IMR-90 (cell line): ENCODE data around the gene OLFML3. TPM values are rescaled to one million over a fixed set of nuclear protein-coding genes. Genes with fewer than 3 reads are reported as not detected.

ENCODE experiments used
- ATAC-seq: fragments of 200-7000 bp; cut with Tn5 transposase; 2 replicates; pipeline ENCODE4 v1.9.1; 2020; ENCODE audit warnings: low read depth, mild to moderate bottlenecking, moderate library complexity
- BruUV-seq: library from RNA; stranded (reverse); fragments of 400-500 nt; replicated peaks from 2 replicates; lab custom pipeline; 2021; lab: Mats Ljungman, UMichigan
- CTCF ChIA-PET: fragments of 300-600 bp; formaldehyde crosslinking; extraction: SDS; loops from one replicate; lab custom pipeline; 2021; ENCODE audit warnings: antibody characterized with exemption; lab: Yijun Ruan, JAX
- POLR2A ChIA-PET: fragments of 300-600 bp; sonication (Branson Sonifier 250); formaldehyde crosslinking; loops from one replicate; lab custom pipeline; 2022; ENCODE audit warnings: antibody characterized with exemption; ENCODE audit not compliant: unreplicated experiment; lab: Charles Lee
- DNase-seq: peaks from one replicate; pipeline ENCODE4 v3.0.0; 2013
- H2AFZ ChIP-seq: replicated peaks from 2 replicates; pipeline ENCODE3; 2013; ENCODE audit warnings: low read length, mild to moderate bottlenecking; ENCODE audit not compliant: poor library complexity
- H2AK5ac ChIP-seq: 2 replicates; pipeline ENCODE4 v1.6.1; 2013; ENCODE audit warnings: low read depth, low read length, inconsistent platforms
- H2AK9ac ChIP-seq: replicated peaks from 2 replicates; pipeline ENCODE3; 2013; ENCODE audit warnings: mild to moderate bottlenecking, low read depth, low read length, moderate library complexity; ENCODE audit not compliant: poor library complexity
- H2BK120ac ChIP-seq: 2 replicates; pipeline ENCODE4 v1.6.1; 2013; ENCODE audit warnings: low read depth, low read length, inconsistent platforms
- H2BK15ac ChIP-seq: 3 replicates; pipeline ENCODE4 v1.6.1; 2013; ENCODE audit warnings: low read depth, low read length, inconsistent platforms
- H2BK20ac ChIP-seq: 2 replicates; pipeline ENCODE4 v1.6.1; 2013; ENCODE audit warnings: low read depth, mild to moderate bottlenecking, inconsistent platforms, low read length, moderate library complexity
- H2BK5ac ChIP-seq: 2 replicates; pipeline ENCODE4 v1.6.1; 2013; ENCODE audit warnings: mild to moderate bottlenecking, low read depth, low read length, inconsistent platforms; ENCODE audit not compliant: poor library complexity, severe bottlenecking
- H3K14ac ChIP-seq: replicated peaks from 2 replicates; pipeline ENCODE4 v1.6.1; 2013; ENCODE audit warnings: low read depth, low read length, inconsistent platforms
- H3K18ac ChIP-seq: 2 replicates; pipeline ENCODE4 v1.6.1; 2013; ENCODE audit warnings: low read depth, low read length, control low read depth
- H3K23ac ChIP-seq: 2 replicates; pipeline ENCODE4 v1.6.1; 2013; ENCODE audit warnings: low read depth, low read length, inconsistent platforms
- H3K27ac ChIP-seq: 2 replicates; pipeline ENCODE4 v1.5.1; 2013; ENCODE audit warnings: mild to moderate bottlenecking, control low read depth, low read length; ENCODE audit not compliant: insufficient read depth
- H3K27me3 ChIP-seq: 2 replicates; pipeline ENCODE4 v1.6.1; 2013; ENCODE audit warnings: low read length; ENCODE audit not compliant: control insufficient read depth, insufficient read depth
- H3K36me3 ChIP-seq: 2 replicates; pipeline ENCODE4 v1.6.1; 2013; ENCODE audit warnings: low read length, mixed read lengths; ENCODE audit not compliant: control insufficient read depth, insufficient read depth
- H3K4ac ChIP-seq: 2 replicates; pipeline ENCODE4 v1.6.1; 2013; ENCODE audit warnings: low read depth, low read length, inconsistent platforms
- H3K4me1 ChIP-seq: 2 replicates; pipeline ENCODE4 v1.6.1; 2013; ENCODE audit warnings: low read length, mixed read lengths; ENCODE audit not compliant: control insufficient read depth, insufficient read depth
- H3K4me2 ChIP-seq: 2 replicates; pipeline ENCODE4 v1.6.1; 2013; ENCODE audit warnings: low read depth, mild to moderate bottlenecking, control low read depth, low read length, moderate library complexity
- H3K4me3 ChIP-seq: 2 replicates; pipeline ENCODE4 v1.5.1; 2013; ENCODE audit warnings: low read depth, mild to moderate bottlenecking, control low read depth, low read length, moderate library complexity; ENCODE audit not compliant: insufficient read depth
- H3K56ac ChIP-seq: 2 replicates; pipeline ENCODE4 v1.6.1; 2013; ENCODE audit warnings: low read length, inconsistent platforms; ENCODE audit not compliant: insufficient read depth; ENCODE audit errors: extremely low read depth
- H3K79me1 ChIP-seq, 2 experiments: 2 replicates each; pipeline ENCODE4 v1.6.1; 2013; ENCODE audit warnings: low read length in 2 of 2, inconsistent platforms in 1 of 2, low read depth in 1 of 2
- H3K9ac ChIP-seq: 2 replicates; pipeline ENCODE4 v1.6.1; 2013; ENCODE audit warnings: low read depth, low read length, control low read depth
- H3K9me1 ChIP-seq: 2 replicates; pipeline ENCODE4 v1.6.1; 2013; ENCODE audit warnings: low read length, inconsistent platforms; ENCODE audit not compliant: insufficient read depth
- H3K9me3 ChIP-seq: 2 replicates; pipeline ENCODE4 v1.6.1; 2013; ENCODE audit warnings: low read length; ENCODE audit not compliant: control insufficient read depth, insufficient read depth
- H4K20me1 ChIP-seq: 2 replicates; pipeline ENCODE4 v1.6.1; 2013; ENCODE audit warnings: low read length, inconsistent platforms; ENCODE audit not compliant: insufficient read depth
- H4K5ac ChIP-seq: 2 replicates; pipeline ENCODE4 v1.6.1; 2013; ENCODE audit warnings: mild to moderate bottlenecking, low read depth, low read length, control low read depth
- H4K8ac ChIP-seq, 2 experiments: 2 replicates each; pipeline ENCODE4 v1.6.1; 2013; ENCODE audit warnings: low read depth in 2 of 2, low read length in 2 of 2, control low read depth in 1 of 2, inconsistent platforms in 1 of 2
- H4K91ac ChIP-seq: 2 replicates; pipeline ENCODE4 v1.6.1; 2013; ENCODE audit warnings: low read depth, low read length, inconsistent platforms; ENCODE audit not compliant: insufficient read depth
- CEBPB ChIP-seq: IDR thresholded peaks from 2 replicates; pipeline ENCODE4 v1.6.1; 2012; ENCODE audit warnings: low read depth, low read length, improper control_type of control experiment
- CHD1 ChIP-seq: IDR thresholded peaks from 2 replicates; pipeline ENCODE4 v1.6.1; 2012; ENCODE audit warnings: low read depth, low read length, improper control_type of control experiment
- CTCF ChIP-seq: conservative IDR thresholded peaks from 2 replicates; pipeline ENCODE4 v1.5.1; 2012; ENCODE audit warnings: mild to moderate bottlenecking, low read depth, low read length, improper control_type of control experiment
- ELK1 ChIP-seq: fragments of 150-350 bp; IDR thresholded peaks from 2 replicates; pipeline ENCODE4 v1.6.1; 2016; ENCODE audit warnings: low read depth, mild to moderate bottlenecking, low read length, moderate library complexity, borderline replicate concordance
- MAFK ChIP-seq: IDR thresholded peaks from 2 replicates; pipeline ENCODE4 v1.6.1; 2012; ENCODE audit warnings: low read depth, low read length, improper control_type of control experiment
- MAZ ChIP-seq: IDR thresholded peaks from 2 replicates; pipeline ENCODE4 v1.6.1; 2012; ENCODE audit warnings: low read depth, mild to moderate bottlenecking, low read length, improper control_type of control experiment, moderate library complexity, borderline replicate concordance
- MXI1 ChIP-seq: IDR thresholded peaks from 2 replicates; pipeline ENCODE4 v1.6.1; 2012; ENCODE audit warnings: low read depth, mild to moderate bottlenecking, low read length, moderate library complexity, borderline replicate concordance
- POLR2A ChIP-seq: IDR thresholded peaks from 2 replicates; pipeline ENCODE4 v1.6.1; 2012; ENCODE audit warnings: mild to moderate bottlenecking, low read depth, low read length
- RFX5 ChIP-seq: IDR thresholded peaks from 2 replicates; pipeline ENCODE4 v1.8.0; 2012; ENCODE audit warnings: low read depth, mild to moderate bottlenecking, low read length, moderate library complexity
- WGBS, 2 experiments: methylation state at CpG; one replicate each; pipeline versions ENCODE4 v1.1.5 to v1.1.7; 2013; ENCODE audit warnings: missing lambda C conversion rate in 2 of 2; ENCODE audit not compliant: insufficient read length in 1 of 2; ENCODE audit errors: extremely low coverage in 2 of 2; 5-methylcytosine and 5-hydroxymethylcytosine counted together
- dilution Hi-C: fragments of 300-500 bp; cut with HindIII; formaldehyde crosslinking; loops from one replicate; pipeline ENCODE4 v1.14.3; 2018; ENCODE audit warnings: low sequenced_read_pairs; ENCODE audit not compliant: unreplicated experiment
- in situ Hi-C: fragments of 300-500 bp; cut with MboI; formaldehyde crosslinking; loops from 3 replicates; pipeline ENCODE4 v1.14.3; 2019; ENCODE audit warnings: low sequenced_read_pairs, inconsistent platforms, mixed read lengths
- intact Hi-C: fragments of 100-400 bp; cut with micrococcal nuclease; formaldehyde crosslinking; loops from 2 replicates; pipeline ENCODE4 v1.10.0; 2022
- polyA plus RNA-seq, 3 experiments: library from polyadenylated mRNA; depleted of rRNA; stranded (reverse); fragments of >200 nt; gene quantifications; 2 replicates each; pipeline ENCODE4 v1.2.3, GENCODE V29; 2012; ENCODE audit warnings: low replicate concordance in 1 of 3
- total RNA-seq: library from RNA; depleted of rRNA; stranded (reverse); fragments of >200 nt; gene quantifications from 2 replicates; pipeline ENCODE4 v1.2.3, GENCODE V29; 2012

OLFML3 gene
- total and polyA plus RNA-seq, 2 of the 4 experiments (the other 2 are of a cell fraction), result 40.9 to 71.3 TPM

GRCh38 chr1:113982949-113983348 is 3.7 kb downstream of the OLFML3 start:
- Histone ChIP-seq H2AFZ (peak overlapping the region; percentile 82), H3K14ac (peak overlapping the region; percentile 18; the same call in 1 of the 2 replicates), H4K8ac (peak overlapping the region in 1 of 2 experiments; percentile 47; a peak in 2 of 4 replicates), H3K27me3 (no peaks in the 10 kb centered on the region), H2BK15ac (no peak overlapping the region; the same call in 2 of the 3 replicates), H3K79me1 (peaks cover 0 to 24% of the 10 kb centered on the region in 2 experiments; a peak in 2 of 4 replicates), H3K9me1 (peaks cover 12% of the 10 kb centered on the region), H3K4me3 (peak overlapping the region; percentile 23; the same call in 1 of the 2 replicates), H2AK9ac (peak overlapping the region; percentile 29), H3K4me1 (peaks cover 19% of the 10 kb centered on the region), H3K23ac (peak overlapping the region; percentile 28; the same call in 1 of the 2 replicates), H4K5ac (no peak overlapping the region), H4K20me1 (no peaks in the 10 kb centered on the region), H3K4ac (peak overlapping the region; percentile 75), H3K9me3 (no peaks in the 10 kb centered on the region), H2BK5ac (peak overlapping the region; percentile 59), H4K91ac (peak overlapping the region; percentile 87), H3K27ac (peak overlapping the region; percentile 60), H2BK120ac (peak overlapping the region; percentile 50), H3K56ac (no peak overlapping the region), H2AK5ac (peak overlapping the region; percentile 90; the same call in 1 of the 2 replicates), H3K18ac (no peak overlapping the region; the same call in 1 of the 2 replicates), H2BK20ac (0 out of 2 replicates have a peak overlapping the region, but pooled peaks have one; percentile 53), H3K4me2 (peak overlapping the region; percentile 84), H3K9ac (peak overlapping the region; percentile 15), H3K36me3 (peaks cover 2% of the 10 kb centered on the region; the same call in 1 of the 2 replicates)
- ATAC-seq, result no peak
- no TSS peak for BruUV-seq
- intact Hi-C loops, result no loop called here
- ChIA-PET CTCF (no interaction called here), POLR2A (no interaction called here)
- WGBS, 2 experiments, result no CpG with 5 or more reads among the region's 5 CpGs
- dilution Hi-C loops, result no loop called here
- TF ChIP-seq MAZ (no peak), MXI1 (no peak), ELK1 (no peak), CHD1 (no peak), CTCF (no peak), RFX5 (no peak), MAFK (no peak), POLR2A (no peak), CEBPB (no peak)
- in situ Hi-C loops, result loop anchor here (5.0 kb wide), 1 partner anchor 299 kb away; no protein-coding TSS in a partner anchor
- DNase-seq, result no peak
